ENCODE results near the gene CRYGC. TPM values are rescaled to one million over a fixed set of nuclear protein-coding genes. Genes with fewer than 3 reads are reported as not detected.

The CRYGC gene
- total RNA-seq (ENCODE audit: unreplicated experiment) = not detected
- long read RNA-seq = 0 reads

- Mint-ChIP-seq H3K27me3 (ENCODE audit: unreplicated experiment) (peaks cover 10% of the 10 kb centered on the region), H3K9me3 (ENCODE audit: unreplicated experiment) (no peaks in the 10 kb centered on the region), H3K4me1 (ENCODE audit: unreplicated experiment) (no peaks in the 10 kb centered on the region), H3K36me3 (ENCODE audit: low read depth, unreplicated experiment) (no peaks in the 10 kb centered on the region), H3K27ac (ENCODE audit: unreplicated experiment) (no peak within 1 kb of the TSS), H3K4me3 (ENCODE audit: unreplicated experiment) (no peak within 1 kb of the TSS)
- TF ChIP-seq CTCF (IDR thresholded peaks at IDR 0.05; ENCODE audit: unreplicated experiment) = no peak
- no peak for DNase-seq (ENCODE audit: low spot score)
These were observed at the start of gene CRYGC for GRCh38 chr2:208129744-208130711. Gene CRYGC (minus strand): TSS chr2:208129828. CDS start chr2:208129792, 36 bp downstream.

- DNase-seq (ENCODE audit: low spot score) = no peak
- no peak for TF ChIP-seq CTCF (IDR thresholded peaks at IDR 0.05; ENCODE audit: unreplicated experiment)
- Mint-ChIP-seq H3K27ac (ENCODE audit: unreplicated experiment) (no peak overlapping the region), H3K36me3 (ENCODE audit: low read depth, unreplicated experiment) (no peaks in the 10 kb centered on the region), H3K27me3 (ENCODE audit: unreplicated experiment) (peaks cover 1% of the 10 kb centered on the region), H3K4me1 (ENCODE audit: unreplicated experiment) (peaks cover 6% of the 10 kb centered on the region), H3K9me3 (ENCODE audit: unreplicated experiment) (no peaks in the 10 kb centered on the region), H3K4me3 (ENCODE audit: unreplicated experiment) (no peak overlapping the region)
These were observed 49.5 kb upstream of the CRYGC start for GRCh38 chr2:208179028-208179609.

- Mint-ChIP-seq H3K9me3 (ENCODE audit: unreplicated experiment) (no peaks in the 10 kb centered on the region), H3K27me3 (ENCODE audit: unreplicated experiment) (peaks cover 3% of the 10 kb centered on the region), H3K4me1 (ENCODE audit: unreplicated experiment) (peaks cover 2% of the 10 kb centered on the region), H3K4me3 (ENCODE audit: unreplicated experiment) (no peak overlapping the region), H3K36me3 (ENCODE audit: low read depth, unreplicated experiment) (no peaks in the 10 kb centered on the region), H3K27ac (ENCODE audit: unreplicated experiment) (no peak overlapping the region)
- no peak for DNase-seq (ENCODE audit: low spot score)
- no peak for TF ChIP-seq CTCF (IDR thresholded peaks at IDR 0.05; ENCODE audit: unreplicated experiment)
These were observed 46.2 kb upstream of the CRYGC start for GRCh38 chr2:208175840-208176153.

GRCh38 chr2:208175069-208175839 is 45.6 kb upstream of the CRYGC start:
- H3K9me3 Mint-ChIP-seq (ENCODE audit: unreplicated experiment) = no peaks in the 10 kb centered on the region
- H3K27me3 Mint-ChIP-seq (ENCODE audit: unreplicated experiment) = peaks cover 3% of the 10 kb centered on the region
- peaks cover 2% of the 10 kb centered on the region for H3K4me1 Mint-ChIP-seq (ENCODE audit: unreplicated experiment)
- H3K4me3 Mint-ChIP-seq (ENCODE audit: unreplicated experiment) = no peak overlapping the region
- TF ChIP-seq CTCF (IDR thresholded peaks at IDR 0.05; ENCODE audit: unreplicated experiment) = peak; percentile 75
- H3K36me3 Mint-ChIP-seq (ENCODE audit: low read depth, unreplicated experiment) = no peaks in the 10 kb centered on the region
- no peak overlapping the region for H3K27ac Mint-ChIP-seq (ENCODE audit: unreplicated experiment)
- peak; percentile 71 for DNase-seq (ENCODE audit: low spot score)
